ENCODE results near the gene ARHGAP33.

ARHGAP33 gene

GRCh38 chr19:35785339-35785627, 9.9 kb downstream of the ARHGAP33 start:
- no peak for DNase-seq (ENCODE audit: low spot score)
- TF ChIP-seq CTCF (IDR thresholded peaks at IDR 0.05; ENCODE audit: extremely low read depth, missing control alignments) = no peak

- no peak for TF ChIP-seq CTCF (IDR thresholded peaks at IDR 0.05; ENCODE audit: extremely low read depth, missing control alignments)
- no peak for DNase-seq (ENCODE audit: low spot score)
Measured at GRCh38 chr19:35786299-35787160, 11.2 kb downstream of the ARHGAP33 start.

- no peak for DNase-seq (ENCODE audit: low spot score)
- TF ChIP-seq CTCF (IDR thresholded peaks at IDR 0.05; ENCODE audit: extremely low read depth, missing control alignments) = no peak
Measured at GRCh38 chr19:35787227-35787799, 11.9 kb downstream of the ARHGAP33 start.

GRCh38 chr19:35788205-35788960, 13.0 kb downstream of the ARHGAP33 start:
- no peak for TF ChIP-seq CTCF (IDR thresholded peaks at IDR 0.05; ENCODE audit: extremely low read depth, missing control alignments)
- no peak for DNase-seq (ENCODE audit: low spot score)

GRCh38 chr19:35789195-35789977, 14.0 kb downstream of the ARHGAP33 start:
- DNase-seq (ENCODE audit: low spot score) = no peak
- TF ChIP-seq CTCF (IDR thresholded peaks at IDR 0.05; ENCODE audit: extremely low read depth, missing control alignments) = no peak

GRCh38 chr19:35789978-35790944, 14.9 kb downstream of the ARHGAP33 start:
- no peak for TF ChIP-seq CTCF (IDR thresholded peaks at IDR 0.05; ENCODE audit: extremely low read depth, missing control alignments)
- DNase-seq (ENCODE audit: low spot score) = no peak

Measured in GM20000 (cell line).